Thyroid gland (tissue), 4 donors: ENCODE results near the gene PPP1R3G.

Experiments
- POLR2A ChIP-seq, 2 donors: fragments of 450-650 bp; IDR thresholded peaks; one replicate each; pipeline ENCODE4 v1.6.1; 2017; ENCODE audit warnings: antibody characterized with exemption in 2 of 2, mild to moderate bottlenecking in 2 of 2, moderate library complexity in 1 of 2
- TF ChIP-seq, protein P1 (sequence below), 6 experiments: fragments of 200-600 bp in 3 of 6; fragments of 450-650 bp in 3 of 6; sonication (generic) in 3 of 6; IDR thresholded peaks; one replicate each; pipeline ENCODE4 v1.5.1; 2016 to 2019; ENCODE audit warnings: antibody characterized with exemption in 6 of 6, mild to moderate bottlenecking in 2 of 6, inconsistent platforms in 1 of 6, moderate library complexity in 1 of 6

DNA sequence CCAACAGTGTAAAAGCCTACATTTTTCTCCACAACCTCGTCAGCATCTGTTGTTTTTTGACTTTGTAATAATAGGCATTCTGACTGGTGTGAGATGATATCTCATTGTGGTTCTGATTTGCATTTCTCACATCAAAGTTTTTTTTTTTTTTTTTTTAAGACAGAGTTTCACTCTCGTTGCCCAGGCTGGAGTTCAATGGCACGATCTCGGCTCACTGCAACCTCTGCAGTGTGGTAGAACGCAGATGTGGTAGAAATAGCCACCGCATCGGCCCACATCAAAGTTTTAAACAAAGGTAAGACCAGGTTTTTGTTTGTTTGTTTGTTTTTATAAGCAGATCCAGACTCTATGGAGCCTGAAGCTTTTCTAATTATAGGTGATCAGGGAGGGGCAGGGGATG lies 12.7 kb upstream of the PPP1R3G start:
- TF ChIP-seq, protein P1, sequence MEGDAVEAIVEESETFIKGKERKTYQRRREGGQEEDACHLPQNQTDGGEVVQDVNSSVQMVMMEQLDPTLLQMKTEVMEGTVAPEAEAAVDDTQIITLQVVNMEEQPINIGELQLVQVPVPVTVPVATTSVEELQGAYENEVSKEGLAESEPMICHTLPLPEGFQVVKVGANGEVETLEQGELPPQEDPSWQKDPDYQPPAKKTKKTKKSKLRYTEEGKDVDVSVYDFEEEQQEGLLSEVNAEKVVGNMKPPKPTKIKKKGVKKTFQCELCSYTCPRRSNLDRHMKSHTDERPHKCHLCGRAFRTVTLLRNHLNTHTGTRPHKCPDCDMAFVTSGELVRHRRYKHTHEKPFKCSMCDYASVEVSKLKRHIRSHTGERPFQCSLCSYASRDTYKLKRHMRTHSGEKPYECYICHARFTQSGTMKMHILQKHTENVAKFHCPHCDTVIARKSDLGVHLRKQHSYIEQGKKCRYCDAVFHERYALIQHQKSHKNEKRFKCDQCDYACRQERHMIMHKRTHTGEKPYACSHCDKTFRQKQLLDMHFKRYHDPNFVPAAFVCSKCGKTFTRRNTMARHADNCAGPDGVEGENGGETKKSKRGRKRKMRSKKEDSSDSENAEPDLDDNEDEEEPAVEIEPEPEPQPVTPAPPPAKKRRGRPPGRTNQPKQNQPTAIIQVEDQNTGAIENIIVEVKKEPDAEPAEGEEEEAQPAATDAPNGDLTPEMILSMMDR (IDR thresholded peaks at IDR 0.05) = no peak
- TF ChIP-seq POLR2A (IDR thresholded peaks at IDR 0.05) = no peak
